ENCODE measurements around the gene PSME4. TPM values are rescaled to one million over a fixed set of nuclear protein-coding genes. Genes with fewer than 3 reads are reported as not detected.

The PSME4 gene
- total and polyA plus RNA-seq, 2 of the 13 experiments (the other 11 are each of a cell fraction or from before 2014, with no cell fraction given), result 52.1 to 77.8 TPM

DNA sequence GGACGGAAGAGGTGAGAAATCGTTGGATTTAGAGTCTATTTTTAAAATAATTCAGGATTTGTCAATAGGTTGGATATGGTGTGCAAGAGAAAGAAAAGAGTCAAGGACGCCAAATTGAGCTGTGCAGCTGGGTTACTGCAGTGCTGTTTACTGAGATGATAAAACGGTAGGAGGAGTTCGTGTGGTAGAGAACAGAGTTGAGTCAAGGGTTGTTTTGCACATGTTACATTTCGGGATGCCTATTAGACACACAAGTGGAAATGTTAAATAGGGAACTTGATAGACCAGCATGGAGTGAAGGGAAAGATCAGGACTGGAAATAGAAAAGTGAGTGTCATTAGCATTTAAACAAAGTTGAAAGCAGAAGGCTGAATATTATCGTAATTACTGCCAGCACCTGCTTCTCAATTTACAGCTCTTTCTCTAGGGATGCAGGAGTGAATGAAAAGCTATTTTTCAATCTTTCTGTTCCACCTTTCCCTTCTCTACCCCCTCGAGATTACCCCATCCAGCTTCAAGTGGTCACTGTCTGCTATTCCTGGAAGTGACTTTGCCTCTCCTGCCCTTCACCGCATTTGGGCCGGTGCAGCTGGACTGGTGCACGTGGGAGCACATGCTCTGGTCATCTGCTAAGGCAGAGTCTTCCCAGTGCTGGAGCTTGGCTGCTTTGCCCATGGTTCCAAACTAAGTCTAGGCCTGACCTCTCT, 141.4 kb downstream of the PSME4 start (continued):
- TF ChIP-seq, protein P1, sequence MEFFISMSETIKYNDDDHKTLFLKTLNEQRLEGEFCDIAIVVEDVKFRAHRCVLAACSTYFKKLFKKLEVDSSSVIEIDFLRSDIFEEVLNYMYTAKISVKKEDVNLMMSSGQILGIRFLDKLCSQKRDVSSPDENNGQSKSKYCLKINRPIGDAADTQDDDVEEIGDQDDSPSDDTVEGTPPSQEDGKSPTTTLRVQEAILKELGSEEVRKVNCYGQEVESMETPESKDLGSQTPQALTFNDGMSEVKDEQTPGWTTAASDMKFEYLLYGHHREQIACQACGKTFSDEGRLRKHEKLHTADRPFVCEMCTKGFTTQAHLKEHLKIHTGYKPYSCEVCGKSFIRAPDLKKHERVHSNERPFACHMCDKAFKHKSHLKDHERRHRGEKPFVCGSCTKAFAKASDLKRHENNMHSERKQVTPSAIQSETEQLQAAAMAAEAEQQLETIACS (CRISPR knock-in tag; IDR thresholded peaks at IDR 0.05), result no peak
- TF ChIP-seq ZFY (CRISPR knock-in tag; IDR thresholded peaks at IDR 0.05) (no peak), SP4 (CRISPR knock-in tag; IDR thresholded peaks at IDR 0.05) (no peak), FOXA3 (CRISPR knock-in tag; IDR thresholded peaks at IDR 0.05) (peak; percentile 48), HMGA1 (CRISPR knock-in tag; conservative IDR thresholded peaks at IDR 0.05) (no peak), ZNF44 (CRISPR knock-in tag; IDR thresholded peaks at IDR 0.05) (no peak), ZBTB38 (CRISPR knock-in tag; IDR thresholded peaks at IDR 0.05) (0 out of 2 replicates have a peak, but pooled peaks have one; percentile 35), FOXK2 (IDR thresholded peaks at IDR 0.05) (no peak), SMARCC2 (IDR thresholded peaks at IDR 0.05) (no peak), KDM5B (CRISPR knock-in tag; IDR thresholded peaks at IDR 0.05; ENCODE audit: borderline replicate concordance) (0 out of 2 replicates have a peak, but pooled peaks have one; percentile 35)
- TF ChIP-seq, protein P2, sequence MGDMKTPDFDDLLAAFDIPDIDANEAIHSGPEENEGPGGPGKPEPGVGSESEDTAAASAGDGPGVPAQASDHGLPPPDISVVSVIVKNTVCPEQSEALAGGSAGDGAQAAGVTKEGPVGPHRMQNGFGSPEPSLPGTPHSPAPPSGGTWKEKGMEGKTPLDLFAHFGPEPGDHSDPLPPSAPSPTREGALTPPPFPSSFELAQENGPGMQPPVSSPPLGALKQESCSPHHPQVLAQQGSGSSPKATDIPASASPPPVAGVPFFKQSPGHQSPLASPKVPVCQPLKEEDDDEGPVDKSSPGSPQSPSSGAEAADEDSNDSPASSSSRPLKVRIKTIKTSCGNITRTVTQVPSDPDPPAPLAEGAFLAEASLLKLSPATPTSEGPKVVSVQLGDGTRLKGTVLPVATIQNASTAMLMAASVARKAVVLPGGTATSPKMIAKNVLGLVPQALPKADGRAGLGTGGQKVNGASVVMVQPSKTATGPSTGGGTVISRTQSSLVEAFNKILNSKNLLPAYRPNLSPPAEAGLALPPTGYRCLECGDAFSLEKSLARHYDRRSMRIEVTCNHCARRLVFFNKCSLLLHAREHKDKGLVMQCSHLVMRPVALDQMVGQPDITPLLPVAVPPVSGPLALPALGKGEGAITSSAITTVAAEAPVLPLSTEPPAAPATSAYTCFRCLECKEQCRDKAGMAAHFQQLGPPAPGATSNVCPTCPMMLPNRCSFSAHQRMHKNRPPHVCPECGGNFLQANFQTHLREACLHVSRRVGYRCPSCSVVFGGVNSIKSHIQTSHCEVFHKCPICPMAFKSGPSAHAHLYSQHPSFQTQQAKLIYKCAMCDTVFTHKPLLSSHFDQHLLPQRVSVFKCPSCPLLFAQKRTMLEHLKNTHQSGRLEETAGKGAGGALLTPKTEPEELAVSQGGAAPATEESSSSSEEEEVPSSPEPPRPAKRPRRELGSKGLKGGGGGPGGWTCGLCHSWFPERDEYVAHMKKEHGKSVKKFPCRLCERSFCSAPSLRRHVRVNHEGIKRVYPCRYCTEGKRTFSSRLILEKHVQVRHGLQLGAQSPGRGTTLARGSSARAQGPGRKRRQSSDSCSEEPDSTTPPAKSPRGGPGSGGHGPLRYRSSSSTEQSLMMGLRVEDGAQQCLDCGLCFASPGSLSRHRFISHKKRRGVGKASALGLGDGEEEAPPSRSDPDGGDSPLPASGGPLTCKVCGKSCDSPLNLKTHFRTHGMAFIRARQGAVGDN (CRISPR knock-in tag; IDR thresholded peaks at IDR 0.05), result peak; percentile 67
- TF ChIP-seq, protein P3, sequence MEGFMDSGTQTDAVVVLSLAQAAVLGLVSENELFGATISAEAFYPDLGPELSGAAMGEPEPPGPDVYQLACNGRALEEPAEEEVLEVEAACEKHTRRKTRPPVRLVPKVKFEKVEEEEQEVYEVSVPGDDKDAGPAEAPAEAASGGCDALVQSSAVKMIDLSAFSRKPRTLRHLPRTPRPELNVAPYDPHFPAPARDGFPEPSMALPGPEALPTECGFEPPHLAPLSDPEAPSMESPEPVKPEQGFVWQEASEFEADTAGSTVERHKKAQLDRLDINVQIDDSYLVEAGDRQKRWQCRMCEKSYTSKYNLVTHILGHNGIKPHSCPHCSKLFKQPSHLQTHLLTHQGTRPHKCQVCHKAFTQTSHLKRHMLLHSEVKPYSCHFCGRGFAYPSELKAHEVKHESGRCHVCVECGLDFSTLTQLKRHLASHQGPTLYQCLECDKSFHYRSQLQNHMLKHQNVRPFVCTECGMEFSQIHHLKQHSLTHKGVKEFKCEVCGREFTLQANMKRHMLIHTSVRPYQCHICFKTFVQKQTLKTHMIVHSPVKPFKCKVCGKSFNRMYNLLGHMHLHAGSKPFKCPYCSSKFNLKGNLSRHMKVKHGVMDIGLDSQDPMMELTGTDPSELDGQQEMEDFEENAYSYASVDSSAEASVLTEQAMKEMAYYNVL (CRISPR knock-in tag; IDR thresholded peaks at IDR 0.05; ENCODE audit: borderline replicate concordance), result peak; percentile 43; the same call in 1 of the 2 replicates
- TF ChIP-seq, protein P4, sequence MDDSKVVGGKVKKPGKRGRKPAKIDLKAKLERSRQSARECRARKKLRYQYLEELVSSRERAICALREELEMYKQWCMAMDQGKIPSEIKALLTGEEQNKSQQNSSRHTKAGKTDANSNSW (CRISPR knock-in tag; IDR thresholded peaks at IDR 0.05; ENCODE audit: borderline replicate concordance), result no peak
- TF ChIP-seq, protein P5, sequence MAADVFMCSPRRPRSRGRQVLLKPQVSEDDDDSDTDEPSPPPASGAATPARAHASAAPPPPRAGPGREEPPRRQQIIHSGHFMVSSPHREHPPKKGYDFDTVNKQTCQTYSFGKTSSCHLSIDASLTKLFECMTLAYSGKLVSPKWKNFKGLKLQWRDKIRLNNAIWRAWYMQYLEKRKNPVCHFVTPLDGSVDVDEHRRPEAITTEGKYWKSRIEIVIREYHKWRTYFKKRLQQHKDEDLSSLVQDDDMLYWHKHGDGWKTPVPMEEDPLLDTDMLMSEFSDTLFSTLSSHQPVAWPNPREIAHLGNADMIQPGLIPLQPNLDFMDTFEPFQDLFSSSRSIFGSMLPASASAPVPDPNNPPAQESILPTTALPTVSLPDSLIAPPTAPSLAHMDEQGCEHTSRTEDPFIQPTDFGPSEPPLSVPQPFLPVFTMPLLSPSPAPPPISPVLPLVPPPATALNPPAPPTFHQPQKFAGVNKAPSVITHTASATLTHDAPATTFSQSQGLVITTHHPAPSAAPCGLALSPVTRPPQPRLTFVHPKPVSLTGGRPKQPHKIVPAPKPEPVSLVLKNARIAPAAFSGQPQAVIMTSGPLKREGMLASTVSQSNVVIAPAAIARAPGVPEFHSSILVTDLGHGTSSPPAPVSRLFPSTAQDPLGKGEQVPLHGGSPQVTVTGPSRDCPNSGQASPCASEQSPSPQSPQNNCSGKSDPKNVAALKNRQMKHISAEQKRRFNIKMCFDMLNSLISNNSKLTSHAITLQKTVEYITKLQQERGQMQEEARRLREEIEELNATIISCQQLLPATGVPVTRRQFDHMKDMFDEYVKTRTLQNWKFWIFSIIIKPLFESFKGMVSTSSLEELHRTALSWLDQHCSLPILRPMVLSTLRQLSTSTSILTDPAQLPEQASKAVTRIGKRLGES (CRISPR knock-in tag; IDR thresholded peaks at IDR 0.05; ENCODE audit: borderline replicate concordance), result no peak
- TF ChIP-seq, protein P6, sequence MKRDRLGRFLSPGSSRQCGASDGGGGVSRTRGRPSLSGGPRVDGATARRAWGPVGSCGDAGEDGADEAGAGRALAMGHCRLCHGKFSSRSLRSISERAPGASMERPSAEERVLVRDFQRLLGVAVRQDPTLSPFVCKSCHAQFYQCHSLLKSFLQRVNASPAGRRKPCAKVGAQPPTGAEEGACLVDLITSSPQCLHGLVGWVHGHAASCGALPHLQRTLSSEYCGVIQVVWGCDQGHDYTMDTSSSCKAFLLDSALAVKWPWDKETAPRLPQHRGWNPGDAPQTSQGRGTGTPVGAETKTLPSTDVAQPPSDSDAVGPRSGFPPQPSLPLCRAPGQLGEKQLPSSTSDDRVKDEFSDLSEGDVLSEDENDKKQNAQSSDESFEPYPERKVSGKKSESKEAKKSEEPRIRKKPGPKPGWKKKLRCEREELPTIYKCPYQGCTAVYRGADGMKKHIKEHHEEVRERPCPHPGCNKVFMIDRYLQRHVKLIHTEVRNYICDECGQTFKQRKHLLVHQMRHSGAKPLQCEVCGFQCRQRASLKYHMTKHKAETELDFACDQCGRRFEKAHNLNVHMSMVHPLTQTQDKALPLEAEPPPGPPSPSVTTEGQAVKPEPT (CRISPR knock-in tag; IDR thresholded peaks at IDR 0.05; ENCODE audit: low read depth), result 0 out of 2 replicates have a peak, but pooled peaks have one; percentile 62

Measured in HepG2 (cell line).